ENCODE results near the gene CELSR1. TPM values are rescaled to one million over a fixed set of nuclear protein-coding genes. Genes with fewer than 3 reads are reported as not detected.
A peak's percentile ranks its signal among the peaks of the same experiment; 100 is the strongest.

CELSR1 gene
- total RNA-seq (2021), result 21.2 and 22.6 TPM in 2 replicates
- long read RNA-seq, partial matches to known transcripts, result 13 of 21 reads
- long read RNA-seq, other reads (novel, unspliced or antisense), result 8 of 21 reads

- H4K5ac ChIP-seq (ENCODE audit: insufficient read length, low read depth, low read length), result no peak within 1 kb of the TSS
- no peak within 1 kb of the TSS for H2BK120ac ChIP-seq (ENCODE audit: low read depth, low read length, poor library complexity, severe bottlenecking)
- no peak within 1 kb of the TSS for H2AK5ac ChIP-seq (ENCODE audit: insufficient read length, low read length)
- no peak within 1 kb of the TSS for H4K8ac ChIP-seq (replicated peaks; ENCODE audit: insufficient read length, low read depth, low read length)
- no peak within 1 kb of the TSS for H3K27ac ChIP-seq (ENCODE audit: insufficient read length, low read depth, low read length)
- H3K23me2 ChIP-seq (ENCODE audit: insufficient read length, low read depth, low read length, poor library complexity, severe bottlenecking), result peaks cover 14% of the 10 kb centered on the region
- Mint-ChIP-seq H3K4me3 (peak within 1 kb of the TSS; percentile 52 to 78), H3K27me3 (ENCODE audit: low read depth) (peaks cover 64% of the 10 kb centered on the region), H3K36me3 (ENCODE audit: insufficient read depth in 1 of 3, low read depth in 3 of 3) (peaks cover 17 to 33% (median 27%) of the 10 kb centered on the region in 3 experiments), H3K9me3 (peaks cover 0 to 20% of the 10 kb centered on the region in 2 experiments; a peak in 2 of 5 replicates), H3K4me1 (peaks cover 10 to 21% of the 10 kb centered on the region in 2 experiments), H3K27ac (no peak within 1 kb of the TSS)
- H3K79me1 ChIP-seq (ENCODE audit: insufficient read depth, low read depth, low read length, poor library complexity, severe bottlenecking), result no peaks in the 10 kb centered on the region
- H3T11ph ChIP-seq (ENCODE audit: low read length), result no peak within 1 kb of the TSS
- H2BK20ac ChIP-seq (ENCODE audit: low read depth, low read length, poor library complexity, severe bottlenecking), result no peak within 1 kb of the TSS
- no peak for TF ChIP-seq CTCF (conservative IDR thresholded peaks at IDR 0.05)
- no peak within 1 kb of the TSS for H3K18ac ChIP-seq (ENCODE audit: insufficient read length, low read depth, low read length)
- H3K4ac ChIP-seq (ENCODE audit: low read depth, low read length), result no peak within 1 kb of the TSS
- H3K56ac ChIP-seq (ENCODE audit: insufficient read length, low read depth, low read length), result no peak within 1 kb of the TSS
- DNase-seq, result peak; percentile 61
- no peak within 1 kb of the TSS for H2BK15ac ChIP-seq (ENCODE audit: low read depth, low read length)
- H3K4me1 ChIP-seq (ENCODE audit: insufficient read depth, low read length), result no peaks in the 10 kb centered on the region
- H3K23ac ChIP-seq (ENCODE audit: insufficient read length, low read depth, low read length), result no peak within 1 kb of the TSS
- peaks cover 17% of the 10 kb centered on the region; the same call in 1 of the 2 replicates for H3K27me3 ChIP-seq (ENCODE audit: insufficient read depth, low read length)
- no CpG with 5 or more reads among the region's 101 CpGs for WGBS (ENCODE audit: extremely low coverage, insufficient read length, low lambda C conversion rate)
- no peak within 1 kb of the TSS for H3K14ac ChIP-seq (ENCODE audit: insufficient read depth, low read length)
- H3K4me2 ChIP-seq (ENCODE audit: insufficient read depth, insufficient read length, low read length), result peak within 1 kb of the TSS; percentile 38
- no peaks in the 10 kb centered on the region for H4K20me1 ChIP-seq (ENCODE audit: control insufficient read depth, insufficient read depth, insufficient read length)
- no peak within 1 kb of the TSS for H2BK5ac ChIP-seq (ENCODE audit: insufficient read length, low read length)
- H4K91ac ChIP-seq (ENCODE audit: insufficient read length, low read depth, low read length), result no peak within 1 kb of the TSS
- no peaks in the 10 kb centered on the region for H3K9me3 ChIP-seq (ENCODE audit: control insufficient read depth, low read depth, low read length)
- no peak within 1 kb of the TSS for H2BK12ac ChIP-seq (ENCODE audit: insufficient read length, low read depth, low read length)
- H3K79me2 ChIP-seq (ENCODE audit: insufficient read depth, low read length), result no peaks in the 10 kb centered on the region
- no peak within 1 kb of the TSS for H3K9ac ChIP-seq (ENCODE audit: extremely low read depth, insufficient read length, low read length)
- no peak within 1 kb of the TSS for H2AFZ ChIP-seq (ENCODE audit: low read length)
Measured at GRCh38 chr22:46537225-46537945, at the start of gene CELSR1. Gene CELSR1 (minus strand): TSS chr22:46537620. CDS start chr22:46537170, 450 bp downstream.

All from H9 (cell line).